ENCODE measurements around the gene SLC2A2.
"Not testable (repeated sequence)": the region's sequence is repeated elsewhere in the genome, so short reads cannot be mapped to it uniquely, and the experiment has no call there.

Gene SLC2A2

DNA sequence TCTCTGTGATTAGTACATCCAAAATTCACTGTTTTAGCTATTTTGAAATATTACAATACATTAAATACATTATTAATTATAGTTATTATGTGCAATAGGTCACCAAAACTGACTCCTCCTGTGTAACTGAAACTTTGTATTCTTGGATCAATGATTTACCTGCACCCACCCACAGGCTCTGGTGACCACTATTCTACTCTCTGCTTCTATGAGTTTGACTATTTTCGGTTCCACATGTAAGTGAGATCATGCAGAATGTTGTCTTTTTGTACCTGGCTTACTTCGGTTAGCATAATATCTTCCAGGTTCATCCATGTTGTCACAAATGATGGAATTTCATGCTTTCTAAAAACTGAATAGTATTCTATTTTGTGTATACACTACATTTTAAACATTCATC, 43.8 kb downstream of the SLC2A2 start:
- no peak for DNase-seq

- no peak for DNase-seq
Measured at GRCh38 chr3:170980399-170980798, 46.1 kb downstream of the SLC2A2 start.

- no peak for DNase-seq
Measured at GRCh38 chr3:170977949-170978745, 48.4 kb downstream of the SLC2A2 start.

DNA sequence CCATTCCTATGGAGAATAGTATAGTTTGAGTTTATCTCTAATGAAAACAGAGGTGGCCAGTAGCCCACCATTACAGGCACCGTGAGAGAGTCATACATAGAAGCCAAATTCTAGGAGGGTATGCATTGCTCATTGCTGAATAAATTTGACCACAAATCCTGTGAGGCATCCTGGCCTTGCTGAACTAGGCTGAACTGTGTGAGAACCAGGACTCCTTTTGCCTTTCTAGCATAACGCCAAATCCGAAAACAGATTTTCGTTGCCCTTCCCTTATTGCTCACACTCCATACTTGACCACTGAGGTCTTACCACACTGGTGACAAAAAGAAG, 50.4 kb downstream of the SLC2A2 start:
- DNase-seq: no peak

DNA sequence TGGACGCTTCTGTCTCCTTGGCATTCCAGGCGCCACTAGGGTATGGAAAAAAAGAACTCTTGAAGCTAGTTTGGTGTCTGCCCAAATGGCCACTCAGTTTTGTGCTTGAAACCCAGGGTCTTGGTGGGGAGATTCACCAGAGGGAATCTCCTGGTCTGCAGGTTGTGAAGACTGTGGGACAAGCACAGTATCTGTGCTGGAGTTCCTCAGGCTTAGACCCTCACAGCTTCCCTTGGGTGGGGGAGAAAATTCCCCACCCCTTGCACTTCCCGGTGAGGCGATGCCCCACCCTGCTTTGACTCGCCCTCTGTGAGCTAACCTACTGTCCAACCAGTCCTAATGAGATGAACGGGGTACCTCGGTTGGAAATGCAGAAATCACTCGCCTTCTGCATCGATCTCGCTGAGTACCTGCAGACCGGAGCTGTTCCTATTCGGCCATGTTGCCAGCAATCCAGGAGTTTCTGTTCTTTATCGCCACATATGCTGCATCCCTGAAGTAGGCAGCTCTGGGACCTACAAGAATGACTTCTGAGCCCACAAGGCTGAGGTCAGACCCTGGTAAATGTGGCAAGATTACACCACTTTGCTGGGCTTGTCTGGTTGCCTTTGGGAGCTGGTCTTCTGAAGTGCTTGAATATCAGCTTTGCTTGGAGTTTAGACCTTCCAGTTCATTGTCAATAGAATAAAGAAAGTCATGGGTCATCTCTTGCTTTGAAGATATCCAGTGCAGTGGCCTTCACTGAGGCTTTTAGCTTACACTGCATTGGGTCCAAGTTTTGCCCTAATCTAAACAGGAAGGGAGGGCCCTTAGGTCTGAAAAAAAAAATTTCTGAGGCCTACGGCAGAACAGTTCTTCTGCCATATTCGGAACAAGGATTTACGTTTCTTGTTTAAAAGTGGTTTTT, 51.0 kb downstream of the SLC2A2 start:
- no peak for DNase-seq

DNA sequence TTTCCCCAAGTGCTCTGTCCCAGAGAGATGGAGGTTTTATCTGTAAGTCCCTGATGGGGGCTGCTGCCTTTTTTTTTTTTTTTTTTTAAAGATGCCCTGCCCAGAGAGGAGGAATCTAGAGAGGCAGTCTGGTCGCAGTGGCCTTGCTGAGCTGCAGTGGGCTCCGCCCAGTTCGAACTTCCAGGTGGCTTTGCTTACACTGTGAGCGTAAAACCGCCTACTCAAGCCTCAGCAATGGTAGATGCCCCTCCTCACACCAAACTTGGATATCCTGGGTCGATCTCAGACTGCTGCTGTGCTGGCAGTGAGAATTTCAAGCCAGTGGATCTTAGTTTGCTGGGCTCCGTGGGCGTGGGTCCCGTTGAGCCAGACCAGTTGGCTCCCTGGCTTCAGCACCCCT, 51.6 kb downstream of the SLC2A2 start:
- no peak for DNase-seq

- DNase-seq: not testable (repeated sequence)
Measured at GRCh38 chr3:170972917-170973316, 53.6 kb downstream of the SLC2A2 start.

- DNase-seq: no peak
Measured at GRCh38 chr3:170967126-170967525, 59.4 kb downstream of the SLC2A2 start.

DNA sequence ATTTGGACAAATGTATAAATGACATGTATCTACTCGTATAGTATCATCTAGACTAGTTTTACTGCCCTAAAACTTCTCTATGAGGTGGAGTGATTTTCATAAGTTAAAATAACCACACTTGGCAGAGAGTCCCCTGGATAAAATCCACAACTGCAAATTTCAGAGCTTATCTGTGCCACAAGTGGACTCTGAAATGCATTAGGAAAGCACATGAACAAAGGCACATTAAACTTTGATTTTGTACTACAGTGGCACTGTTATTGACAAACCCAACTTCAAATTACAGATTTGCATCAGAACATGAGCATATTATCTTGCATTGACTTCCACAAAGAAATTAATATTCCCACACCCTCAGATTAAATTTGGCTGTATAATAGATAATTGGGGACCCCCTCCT, 60.0 kb downstream of the SLC2A2 start:
- DNase-seq: no peak

- no peak for DNase-seq
Measured at GRCh38 chr3:170962411-170962810, 64.1 kb downstream of the SLC2A2 start.

- DNase-seq: no peak
Measured at GRCh38 chr3:170961616-170962400, 64.7 kb downstream of the SLC2A2 start.

- DNase-seq: no peak
Measured at GRCh38 chr3:170959457-170959856, 67.1 kb downstream of the SLC2A2 start.

DNA sequence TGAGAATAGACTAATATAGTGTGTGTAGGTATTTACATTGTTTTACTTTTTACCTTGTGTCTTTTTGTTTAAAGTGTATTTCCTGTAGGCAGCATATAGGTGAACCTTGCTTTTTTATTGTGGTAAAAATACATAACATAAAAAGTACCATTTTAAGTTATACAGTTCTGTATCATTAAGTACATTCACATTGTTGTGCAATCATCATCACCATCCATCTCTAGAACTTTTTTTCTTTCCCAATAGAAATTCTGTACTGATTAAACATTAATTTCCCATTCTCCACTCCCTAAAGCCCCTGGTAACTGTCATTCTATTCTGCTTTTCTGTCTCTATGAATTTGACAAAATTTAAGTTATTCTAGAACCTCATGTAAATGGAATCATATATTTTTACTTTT, 69.9 kb downstream of the SLC2A2 start:
- no peak for DNase-seq

GRCh38 chr3:170953736-170954135, 72.8 kb downstream of the SLC2A2 start:
- DNase-seq: no peak

- DNase-seq: no peak
Measured at GRCh38 chr3:170953229-170953628, 73.3 kb downstream of the SLC2A2 start.

DNA sequence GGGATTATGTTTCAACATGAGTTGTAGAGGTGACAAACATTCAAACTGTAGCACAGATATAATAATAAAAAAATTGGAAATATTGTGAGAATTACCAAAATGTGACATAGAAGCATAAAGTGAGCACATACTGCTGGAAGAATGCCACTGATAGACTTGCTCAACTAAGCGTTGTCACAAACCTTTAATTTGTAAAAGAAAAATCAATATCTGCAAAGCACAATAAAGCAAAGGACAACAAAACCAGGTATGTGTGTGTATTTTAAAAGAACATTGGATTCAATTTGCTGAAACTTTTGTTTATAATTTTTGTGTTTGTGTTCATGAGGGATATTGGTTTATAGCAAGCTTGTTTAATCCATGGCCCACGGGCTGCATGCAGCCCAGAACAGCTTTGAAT, 77.3 kb downstream of the SLC2A2 start:
- DNase-seq: no peak

GRCh38 chr3:170947018-170947769, 79.3 kb downstream of the SLC2A2 start:
- no peak for DNase-seq
